Endometrial microvascular endothelial cells (primary cell): ENCODE data around the gene SRRT. TPM values are rescaled to one million over a fixed set of nuclear protein-coding genes. Genes with fewer than 3 reads are reported as not detected.

Experiments
- in situ Hi-C: cut with HindIII; loops from 2 replicates; pipeline ENCODE4 v1.10.0; 2017; ENCODE audit warnings: low sequenced_read_pairs, low pct_unique_long_range_greater_than_20kb; ENCODE audit errors: inconsistent ontology term
- total RNA-seq: library from RNA; depleted of rRNA; stranded (reverse); fragments of >200 nt; gene quantifications from one replicate; pipeline ENCODE4 v1.2.3, GENCODE V29; 2015; ENCODE audit errors: inconsistent ontology term

Gene SRRT, protein sequence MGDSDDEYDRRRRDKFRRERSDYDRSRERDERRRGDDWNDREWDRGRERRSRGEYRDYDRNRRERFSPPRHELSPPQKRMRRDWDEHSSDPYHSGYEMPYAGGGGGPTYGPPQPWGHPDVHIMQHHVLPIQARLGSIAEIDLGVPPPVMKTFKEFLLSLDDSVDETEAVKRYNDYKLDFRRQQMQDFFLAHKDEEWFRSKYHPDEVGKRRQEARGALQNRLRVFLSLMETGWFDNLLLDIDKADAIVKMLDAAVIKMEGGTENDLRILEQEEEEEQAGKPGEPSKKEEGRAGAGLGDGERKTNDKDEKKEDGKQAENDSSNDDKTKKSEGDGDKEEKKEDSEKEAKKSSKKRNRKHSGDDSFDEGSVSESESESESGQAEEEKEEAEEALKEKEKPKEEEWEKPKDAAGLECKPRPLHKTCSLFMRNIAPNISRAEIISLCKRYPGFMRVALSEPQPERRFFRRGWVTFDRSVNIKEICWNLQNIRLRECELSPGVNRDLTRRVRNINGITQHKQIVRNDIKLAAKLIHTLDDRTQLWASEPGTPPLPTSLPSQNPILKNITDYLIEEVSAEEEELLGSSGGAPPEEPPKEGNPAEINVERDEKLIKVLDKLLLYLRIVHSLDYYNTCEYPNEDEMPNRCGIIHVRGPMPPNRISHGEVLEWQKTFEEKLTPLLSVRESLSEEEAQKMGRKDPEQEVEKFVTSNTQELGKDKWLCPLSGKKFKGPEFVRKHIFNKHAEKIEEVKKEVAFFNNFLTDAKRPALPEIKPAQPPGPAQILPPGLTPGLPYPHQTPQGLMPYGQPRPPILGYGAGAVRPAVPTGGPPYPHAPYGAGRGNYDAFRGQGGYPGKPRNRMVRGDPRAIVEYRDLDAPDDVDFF
- 80.7 TPM for total RNA-seq

- in situ Hi-C loops = no loop called here
Observed at GRCh38 chr7:100874577-100875355, at the start of gene SRRT. TSS of gene SRRT (plus strand) at chr7:100875103. CDS start at chr7:100875591, 488 bp downstream.

DNA sequence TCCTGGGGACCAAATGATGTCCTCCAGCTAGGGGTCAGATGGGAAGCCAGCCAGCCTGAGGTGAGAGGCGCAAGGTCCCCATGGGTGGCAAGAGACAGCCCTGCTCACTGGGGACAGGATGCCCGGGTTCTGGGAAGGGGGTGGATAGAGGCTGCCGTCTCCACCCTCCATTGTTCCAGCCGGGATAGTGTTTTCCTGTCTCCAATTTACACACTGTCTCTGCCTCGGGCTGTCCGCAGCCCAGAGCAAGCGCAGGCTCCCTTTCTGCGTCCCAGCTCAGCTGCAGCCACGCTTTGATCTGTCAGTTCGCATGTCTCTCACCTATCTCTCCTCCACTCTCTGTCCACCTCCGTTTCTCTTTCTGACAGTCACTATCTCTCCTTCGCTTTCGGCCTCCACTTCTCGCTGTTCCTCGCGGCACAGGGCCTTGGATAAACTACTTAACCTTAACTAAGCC lies 49.7 kb upstream of the SRRT start:
- in situ Hi-C loops = no loop called here

DNA sequence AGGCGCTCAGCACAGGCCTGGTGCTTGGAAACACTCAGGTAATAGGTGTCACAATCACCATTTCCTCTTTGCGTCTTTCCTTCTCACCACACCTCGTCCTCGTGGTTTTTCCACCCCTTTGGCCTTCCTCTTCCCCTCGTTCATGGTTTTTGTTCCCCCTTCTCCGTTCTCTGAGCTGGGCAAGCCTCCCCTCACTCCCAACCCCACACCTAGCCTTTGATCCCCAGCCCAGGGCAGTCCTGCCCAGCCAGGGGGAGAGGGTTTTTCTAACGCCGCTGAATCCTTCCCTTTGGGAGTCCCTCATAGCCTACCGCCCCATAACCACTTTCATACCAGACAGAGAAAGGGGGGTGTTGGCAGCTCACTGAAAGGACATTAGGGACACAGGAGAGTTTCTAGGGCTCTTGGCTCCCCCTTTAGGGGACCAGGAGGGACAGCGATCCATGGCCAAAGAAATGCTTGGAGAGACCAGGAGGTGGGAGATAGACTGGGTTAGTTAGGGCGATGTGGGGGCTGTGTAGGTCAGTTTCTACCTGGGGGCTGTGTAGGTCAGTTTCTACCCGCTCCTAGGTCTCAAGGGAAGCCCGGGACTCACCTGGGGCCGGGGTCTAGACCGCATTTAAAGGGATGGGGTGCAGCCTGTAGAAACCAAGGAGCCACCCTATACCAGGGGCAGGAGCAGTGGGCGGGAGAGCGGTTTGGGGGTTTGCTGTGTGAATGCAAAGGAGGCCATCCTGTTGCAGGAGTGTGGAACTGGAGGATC lies 49.0 kb upstream of the SRRT start:
- in situ Hi-C loops = no loop called here

DNA sequence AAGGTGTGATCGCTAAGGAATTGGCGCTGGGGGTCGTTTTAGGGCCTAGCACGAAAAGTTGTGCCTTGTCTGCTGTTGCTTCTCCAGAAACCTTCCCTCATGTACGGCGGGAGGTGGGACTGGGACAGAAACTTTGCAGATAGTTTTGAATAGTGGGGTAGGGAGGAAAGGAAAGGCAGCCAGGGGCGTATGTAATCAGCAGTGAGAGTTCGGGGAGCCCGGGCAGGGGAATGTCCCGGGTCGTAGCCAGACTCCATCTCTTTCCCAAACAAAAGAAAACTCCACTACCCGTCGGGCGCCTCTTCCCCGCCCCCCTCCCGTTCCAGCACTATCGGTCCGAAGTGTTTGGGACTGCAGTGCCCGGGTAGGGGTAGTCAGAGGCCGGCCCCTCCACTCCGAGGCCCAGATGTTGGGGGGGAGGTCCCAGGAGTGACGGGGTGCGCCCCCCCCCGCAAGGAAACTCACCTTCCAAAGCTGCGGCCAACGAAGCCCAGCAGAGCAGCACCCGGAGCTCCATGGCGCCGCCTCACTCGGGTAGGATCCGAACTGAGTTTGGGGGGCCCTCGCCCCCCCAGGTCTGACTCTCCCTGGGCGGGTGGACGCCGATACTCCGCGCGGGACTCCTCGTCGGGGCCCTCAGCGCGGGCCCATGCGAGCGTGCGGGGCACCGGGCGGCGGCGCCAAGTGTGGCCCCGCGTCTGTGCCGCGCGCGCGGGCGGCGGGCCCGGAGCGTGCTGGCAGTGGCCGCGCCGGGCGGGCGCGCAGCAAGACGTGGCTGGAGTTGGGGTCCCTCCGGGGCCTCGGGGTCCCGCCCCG lies 48.2 kb upstream of the SRRT start:
- in situ Hi-C loops = no loop called here

DNA sequence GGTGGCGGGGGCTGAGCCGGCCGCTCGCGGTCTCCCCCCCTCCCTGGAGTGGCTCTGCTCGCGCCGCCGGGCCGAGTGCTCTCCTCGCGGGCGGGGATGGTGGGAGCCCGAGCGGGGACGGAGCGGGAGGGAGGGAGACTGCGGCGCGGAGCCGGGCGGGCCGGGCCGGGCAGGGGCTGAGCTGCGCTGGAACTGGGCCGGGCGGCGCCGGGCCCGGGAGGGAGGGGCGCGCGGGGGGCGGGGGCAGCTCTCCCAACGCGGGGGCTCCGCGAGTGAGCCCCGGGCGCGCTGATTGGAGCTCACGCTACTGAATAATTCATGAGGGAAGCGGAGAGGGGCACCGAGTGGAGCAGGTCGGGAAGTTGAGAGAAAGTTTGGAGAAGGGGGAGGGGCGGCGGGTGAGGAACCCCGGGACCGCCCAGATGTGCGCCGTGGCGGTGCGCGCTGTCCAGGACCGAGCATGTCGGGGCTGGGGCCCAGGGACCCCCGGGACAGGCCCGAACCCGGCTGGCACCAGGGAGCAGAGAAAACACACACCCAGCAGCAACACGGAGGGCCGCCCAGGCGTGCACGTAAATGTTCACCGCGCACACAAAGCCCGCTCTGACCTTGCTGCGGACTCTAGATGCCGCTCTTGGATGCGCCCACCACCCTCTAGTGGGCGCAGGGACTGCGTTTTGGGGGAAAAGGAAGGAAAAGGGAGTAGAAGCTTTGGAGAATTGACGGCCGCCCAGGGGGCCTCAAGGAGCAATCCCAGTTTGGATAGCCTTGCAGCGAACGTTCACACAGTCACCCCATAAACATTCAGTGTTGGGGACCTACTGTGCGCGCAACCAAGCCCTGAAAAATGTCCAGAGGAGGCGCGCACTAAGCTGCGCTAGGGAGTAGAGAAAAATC lies 47.3 kb upstream of the SRRT start, which contains the start of gene EPHB4:
Gene EPHB4 (minus strand): TSS at position 194 of the 897 bp plus-strand sequence. CDS start 493 bp downstream, outside the sequence.
- in situ Hi-C loops = no loop called here

GRCh38 chr7:100829150-100829716 lies 45.7 kb upstream of the SRRT start:
- in situ Hi-C loops = no loop called here

DNA sequence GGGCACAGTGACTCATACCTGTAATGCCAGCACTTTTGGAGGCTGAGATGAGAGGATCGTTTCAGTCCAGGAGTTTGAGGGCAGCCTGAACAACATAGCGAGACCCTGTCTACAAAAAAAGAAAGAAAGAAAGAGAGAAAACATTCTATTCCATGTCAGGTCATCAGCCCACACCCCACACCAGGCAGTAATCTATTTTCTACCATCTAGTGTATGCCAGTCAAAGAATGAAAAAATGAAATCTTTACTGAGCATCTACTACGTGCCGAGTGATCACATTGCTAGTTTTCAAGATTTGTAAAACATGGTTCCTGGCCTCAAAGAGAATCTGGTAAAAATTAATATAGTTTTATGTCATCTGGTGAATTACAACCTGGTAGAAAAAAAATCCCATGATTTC lies 44.5 kb upstream of the SRRT start:
- in situ Hi-C loops = no loop called here

DNA sequence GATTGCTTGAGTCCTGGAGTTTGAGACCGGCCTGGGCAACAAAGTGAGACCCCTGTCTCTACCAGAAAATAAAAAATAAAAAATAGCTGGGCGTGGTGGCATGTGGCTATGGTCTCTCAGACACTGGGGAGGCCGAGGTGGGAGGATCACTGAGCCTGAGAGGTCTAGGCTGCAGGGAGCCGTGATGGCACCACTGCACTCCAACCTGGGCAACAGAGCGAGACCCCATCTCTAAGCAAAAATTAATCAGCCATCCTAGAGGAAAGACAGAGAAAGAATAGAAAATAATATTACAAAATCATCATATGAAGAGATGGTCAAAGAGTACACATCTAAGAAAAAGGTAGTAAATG lies 42.6 kb upstream of the SRRT start:
- in situ Hi-C loops = no loop called here

- in situ Hi-C loops = no loop called here
Observed at GRCh38 chr7:100835903-100836811, 38.7 kb upstream of the SRRT start.

DNA sequence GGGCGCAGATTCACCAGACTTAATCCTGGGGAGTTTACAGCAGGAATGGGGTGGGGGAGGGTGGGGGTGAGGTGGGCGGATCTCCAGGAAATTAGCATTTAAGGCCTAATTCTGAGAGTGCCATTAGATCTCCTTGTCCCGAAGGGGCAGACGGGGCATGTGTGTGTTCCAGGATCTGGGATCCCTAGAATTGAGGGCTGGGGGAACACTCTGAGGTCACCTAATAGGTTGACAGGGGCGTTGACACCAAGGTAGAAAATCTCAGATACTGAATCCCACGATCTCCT lies 38.1 kb upstream of the SRRT start:
- in situ Hi-C loops = no loop called here

DNA sequence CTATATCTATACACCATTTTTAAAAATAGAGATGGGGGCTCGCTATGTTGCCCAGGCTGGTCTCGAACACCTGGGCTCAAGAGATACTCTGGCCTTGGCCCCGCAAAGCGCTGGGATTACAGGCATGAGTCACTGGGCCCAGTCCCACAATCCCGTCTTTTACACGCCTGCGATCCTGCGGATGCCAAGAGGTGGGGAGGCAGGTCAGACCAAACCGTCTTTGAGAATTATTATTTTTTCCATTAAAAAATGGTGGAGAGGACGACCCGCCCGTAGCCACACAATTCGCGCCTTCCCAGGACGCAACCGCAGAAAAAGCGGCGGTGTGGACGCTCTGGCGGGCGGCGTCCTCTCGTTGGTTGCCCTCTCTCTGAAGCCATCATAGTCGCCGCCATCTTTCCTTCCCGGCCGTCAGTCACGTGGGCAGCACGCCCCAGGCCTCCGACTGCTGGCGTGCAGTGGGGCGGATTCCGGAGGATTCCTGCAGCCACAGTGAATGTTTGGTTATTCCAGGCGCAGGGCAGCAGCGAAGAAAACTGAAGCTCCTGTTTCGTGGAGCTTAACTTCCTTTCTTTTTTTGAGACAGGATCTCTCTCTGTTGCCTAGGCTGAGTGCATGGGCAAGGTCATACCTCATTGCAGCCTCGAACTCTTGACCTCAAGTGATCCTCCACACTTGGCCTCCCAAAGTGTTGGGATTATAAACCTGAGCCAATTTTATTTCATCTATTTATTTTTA lies 37.6 kb upstream of the SRRT start:
- in situ Hi-C loops = no loop called here

GRCh38 chr7:100839361-100839760 lies 35.5 kb upstream of the SRRT start:
- in situ Hi-C loops = no loop called here

- in situ Hi-C loops = no loop called here
Observed at GRCh38 chr7:100840470-100841100, 34.3 kb upstream of the SRRT start.

GRCh38 chr7:100847360-100847759 lies 27.5 kb upstream of the SRRT start:
- in situ Hi-C loops = no loop called here
